ENCODE data around the gene SCG2.

DNA sequence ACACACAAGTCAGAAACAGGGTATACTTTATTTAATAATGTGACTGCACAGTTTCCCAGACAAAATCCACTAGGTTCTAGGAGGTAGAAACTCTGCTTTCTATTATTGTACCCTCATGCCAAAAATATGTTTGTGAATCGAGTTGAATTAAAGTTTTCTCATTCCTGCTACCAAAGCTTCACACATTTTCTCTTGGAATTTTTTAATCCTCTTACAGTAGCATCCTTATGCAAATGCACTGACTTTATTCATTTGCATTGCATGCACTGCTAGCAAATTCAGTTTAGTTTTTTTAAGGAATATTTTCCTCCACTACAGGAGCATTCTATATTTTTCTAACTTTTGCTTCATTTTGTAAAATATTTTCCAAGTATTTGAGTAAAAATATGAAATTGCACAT lies 4.8 kb upstream of the SCG2 start:
- TF ChIP-seq POLR2A (IDR thresholded peaks at IDR 0.05; ENCODE audit: low read depth, low read length) (no peak), POLR2AphosphoS5 (IDR thresholded peaks at IDR 0.05; ENCODE audit: low read depth, low read length) (no peak)
